Activated naive CD8-positive, alpha-beta T cell treated with anti-CD3 and anti-CD28 coated beads for 36 hours (primary cell): ENCODE data around the gene INF2. TPM values are rescaled to one million over a fixed set of nuclear protein-coding genes. Genes with fewer than 3 reads are reported as not detected.
"Not testable (repeated sequence)": the region's sequence is repeated elsewhere in the genome, so short reads cannot be mapped to it uniquely, and the experiment has no call there.

Experiments
- DNase-seq: peaks from one replicate; pipeline ENCODE4 v3.0.0; 2021
- H3K27ac Mint-ChIP-seq: one replicate; pipeline ENCODE4 v1.8.0; 2022; ENCODE audit warnings: mild to moderate bottlenecking, moderate library complexity, mixed read lengths
- H3K27me3 Mint-ChIP-seq: one replicate; pipeline ENCODE4 v1.8.0; 2022; ENCODE audit warnings: mild to moderate bottlenecking, mixed read lengths
- H3K36me3 Mint-ChIP-seq: one replicate; pipeline ENCODE4 v1.8.0; 2021; ENCODE audit warnings: mild to moderate bottlenecking, mixed read lengths
- H3K4me1 Mint-ChIP-seq: one replicate; pipeline ENCODE4 v1.8.0; 2021; ENCODE audit warnings: mixed read lengths
- H3K4me3 Mint-ChIP-seq: one replicate; pipeline ENCODE4 v1.8.0; 2022; ENCODE audit warnings: mild to moderate bottlenecking, moderate library complexity, mixed read lengths
- H3K9me3 Mint-ChIP-seq: one replicate; pipeline ENCODE4 v1.8.0; 2022; ENCODE audit warnings: mixed read lengths
- total RNA-seq, 2 experiments: library from RNA; stranded (reverse); gene quantifications; one replicate each; pipeline ENCODE4 v1.2.3, GENCODE V29; 2021

INF2 gene
- total RNA-seq, 2 experiments from 2014 or later: 67.8 TPM

- DNase-seq: no peak
- Mint-ChIP-seq H3K27me3 (no peaks in the 10 kb centered on the region), H3K36me3 (no peaks in the 10 kb centered on the region), H3K27ac (no peak overlapping the region), H3K9me3 (no peaks in the 10 kb centered on the region), H3K4me3 (no peak overlapping the region), H3K4me1 (peaks cover 6% of the 10 kb centered on the region)
These were observed 55.1 kb downstream of the INF2 start for GRCh38 chr14:104744484-104744883.

GRCh38 chr14:104745431-104745830 lies 56.0 kb downstream of the INF2 start:
- H3K27me3 Mint-ChIP-seq: no peaks in the 10 kb centered on the region
- no peak overlapping the region for H3K4me3 Mint-ChIP-seq
- peaks cover 7% of the 10 kb centered on the region for H3K4me1 Mint-ChIP-seq
- H3K9me3 Mint-ChIP-seq: no peaks in the 10 kb centered on the region
- H3K27ac Mint-ChIP-seq: no peak overlapping the region
- no peaks in the 10 kb centered on the region for H3K36me3 Mint-ChIP-seq
- no peak for DNase-seq

GRCh38 chr14:104746071-104746545 lies 56.7 kb downstream of the INF2 start:
- Mint-ChIP-seq H3K4me1 (peaks cover 7% of the 10 kb centered on the region), H3K27ac (no peak overlapping the region), H3K4me3 (no peak overlapping the region), H3K27me3 (no peaks in the 10 kb centered on the region), H3K36me3 (no peaks in the 10 kb centered on the region), H3K9me3 (no peaks in the 10 kb centered on the region)
- DNase-seq: peak; percentile 25

- Mint-ChIP-seq H3K4me1 (peaks cover 7% of the 10 kb centered on the region), H3K36me3 (no peaks in the 10 kb centered on the region), H3K9me3 (no peaks in the 10 kb centered on the region), H3K4me3 (no peak overlapping the region), H3K27me3 (no peaks in the 10 kb centered on the region), H3K27ac (no peak overlapping the region)
- DNase-seq: no peak
These were observed 57.6 kb downstream of the INF2 start for GRCh38 chr14:104746934-104747481.

- Mint-ChIP-seq H3K36me3 (no peaks in the 10 kb centered on the region), H3K4me3 (no peak overlapping the region), H3K4me1 (peaks cover 7% of the 10 kb centered on the region), H3K9me3 (no peaks in the 10 kb centered on the region), H3K27ac (no peak overlapping the region), H3K27me3 (no peaks in the 10 kb centered on the region)
- no peak for DNase-seq
These were observed 58.5 kb downstream of the INF2 start for GRCh38 chr14:104747876-104748275.

- peaks cover 14% of the 10 kb centered on the region for H3K4me1 Mint-ChIP-seq
- no peak overlapping the region for H3K27ac Mint-ChIP-seq
- peaks cover 6% of the 10 kb centered on the region for H3K36me3 Mint-ChIP-seq
- no peaks in the 10 kb centered on the region for H3K9me3 Mint-ChIP-seq
- no peak for DNase-seq
- no peaks in the 10 kb centered on the region for H3K27me3 Mint-ChIP-seq
- H3K4me3 Mint-ChIP-seq: no peak overlapping the region
These were observed 59.8 kb downstream of the INF2 start for GRCh38 chr14:104749111-104749649.

- H3K27ac Mint-ChIP-seq: no peak overlapping the region
- H3K27me3 Mint-ChIP-seq: no peaks in the 10 kb centered on the region
These were observed 60.8 kb downstream of the INF2 start for GRCh38 chr14:104750056-104750752.

GRCh38 chr14:104750753-104751057 lies 61.3 kb downstream of the INF2 start:
- not testable (repeated sequence) for H3K9me3 Mint-ChIP-seq, H3K27ac Mint-ChIP-seq, H3K27me3 Mint-ChIP-seq
- peaks cover 14% of the 10 kb centered on the region for H3K36me3 Mint-ChIP-seq
- peak overlapping the region; percentile 25 for H3K4me3 Mint-ChIP-seq
- H3K4me1 Mint-ChIP-seq: peaks cover 27% of the 10 kb centered on the region
- peak; percentile 20 for DNase-seq

More at GRCh38 chr14:104750056-104750752, 60.8 kb downstream of the INF2 start:
- Mint-ChIP-seq H3K36me3 (peaks cover 12% of the 10 kb centered on the region), H3K4me3 (no peak overlapping the region), H3K4me1 (peaks cover 24% of the 10 kb centered on the region), H3K9me3 (no peaks in the 10 kb centered on the region)
- no peak for DNase-seq

- Mint-ChIP-seq H3K27ac (peak overlapping the region; percentile 89), H3K4me1 (peaks cover 33% of the 10 kb centered on the region), H3K36me3 (peaks cover 19% of the 10 kb centered on the region)
These were observed 62.4 kb downstream of the INF2 start for GRCh38 chr14:104751539-104752422.

GRCh38 chr14:104752423-104752734 lies 63.0 kb downstream of the INF2 start:
- no peak for DNase-seq
- H3K4me3 Mint-ChIP-seq: peak overlapping the region; percentile 98
- H3K27me3 Mint-ChIP-seq: no peaks in the 10 kb centered on the region
- no peaks in the 10 kb centered on the region for H3K9me3 Mint-ChIP-seq
- peaks cover 25% of the 10 kb centered on the region for H3K36me3 Mint-ChIP-seq
- H3K27ac Mint-ChIP-seq: peak overlapping the region; percentile 89
- H3K4me1 Mint-ChIP-seq: peaks cover 39% of the 10 kb centered on the region

More at GRCh38 chr14:104751539-104752422, 62.4 kb downstream of the INF2 start:
- no peaks in the 10 kb centered on the region for H3K27me3 Mint-ChIP-seq
- no peaks in the 10 kb centered on the region for H3K9me3 Mint-ChIP-seq
- no peak for DNase-seq
- peak overlapping the region; percentile 98 for H3K4me3 Mint-ChIP-seq

GRCh38 chr14:104752735-104753527 lies 63.5 kb downstream of the INF2 start, which contains the start of gene SIVA1:
Gene SIVA1 (plus strand): TSS chr14:104753147. CDS start chr14:104753202, 55 bp downstream.
- Mint-ChIP-seq H3K36me3 (peaks cover 25% of the 10 kb centered on the region), H3K27me3 (no peaks in the 10 kb centered on the region), H3K4me1 (peaks cover 39% of the 10 kb centered on the region), H3K4me3 (peak within 1 kb of the TSS; percentile 98), H3K9me3 (no peaks in the 10 kb centered on the region), H3K27ac (peak within 1 kb of the TSS; percentile 89)
- DNase-seq: peak; percentile 100

GRCh38 chr14:104753528-104754212 lies 64.3 kb downstream of the INF2 start:
- DNase-seq: no peak
- H3K36me3 Mint-ChIP-seq: peaks cover 25% of the 10 kb centered on the region
- peak overlapping the region; percentile 98 for H3K4me3 Mint-ChIP-seq
- H3K4me1 Mint-ChIP-seq: peaks cover 39% of the 10 kb centered on the region
- peak overlapping the region; percentile 89 for H3K27ac Mint-ChIP-seq
- no peaks in the 10 kb centered on the region for H3K27me3 Mint-ChIP-seq
- H3K9me3 Mint-ChIP-seq: no peaks in the 10 kb centered on the region

- Mint-ChIP-seq H3K36me3 (peaks cover 29% of the 10 kb centered on the region), H3K4me1 (peaks cover 42% of the 10 kb centered on the region)
These were observed 64.9 kb downstream of the INF2 start for GRCh38 chr14:104754213-104754851.

More at GRCh38 chr14:104754213-104754851, 64.9 kb downstream of the INF2 start:
- no peaks in the 10 kb centered on the region for H3K27me3 Mint-ChIP-seq
- H3K4me3 Mint-ChIP-seq: peak overlapping the region; percentile 98
- no peaks in the 10 kb centered on the region for H3K9me3 Mint-ChIP-seq
- DNase-seq: no peak
- peak overlapping the region; percentile 89 for H3K27ac Mint-ChIP-seq
